Ishikawa (cell line): ENCODE data around the gene COL23A1.

ENCODE experiments used
- CEBPB ChIP-seq: IDR thresholded peaks from 2 replicates; pipeline ENCODE4 v1.6.1; 2012
- CREB1 ChIP-seq: IDR thresholded peaks from 2 replicates; pipeline ENCODE4 v1.6.1; 2012; ENCODE audit warnings: low read depth
- EGR1 ChIP-seq: IDR thresholded peaks from 2 replicates; pipeline ENCODE4 v1.6.1; 2012
- EP300 ChIP-seq: IDR thresholded peaks from 2 replicates; pipeline ENCODE4 v1.6.1; 2012; ENCODE audit warnings: borderline replicate concordance
- FOXM1 ChIP-seq: IDR thresholded peaks from 2 replicates; pipeline ENCODE4 v1.6.1; 2012; ENCODE audit warnings: low read depth, borderline replicate concordance
- MAX ChIP-seq: IDR thresholded peaks from 2 replicates; pipeline ENCODE4 v1.6.1; 2012
- NFIC ChIP-seq: IDR thresholded peaks from 2 replicates; pipeline ENCODE4 v1.6.1; 2012
- RAD21 ChIP-seq: IDR thresholded peaks from 2 replicates; pipeline ENCODE4 v1.6.1; 2012; ENCODE audit warnings: low read depth
- REST ChIP-seq: IDR thresholded peaks from 2 replicates; pipeline ENCODE4 v1.6.1; 2012; ENCODE audit warnings: low read depth, mild to moderate bottlenecking
- TAF1 ChIP-seq: IDR thresholded peaks from 2 replicates; pipeline ENCODE4 v1.6.1; 2012; ENCODE audit warnings: low read depth, mild to moderate bottlenecking
- TCF12 ChIP-seq: IDR thresholded peaks from 2 replicates; pipeline ENCODE4 v1.6.1; 2012; ENCODE audit warnings: low read depth
- TEAD4 ChIP-seq: IDR thresholded peaks from 2 replicates; pipeline ENCODE4 v1.6.1; 2012
- USF1 ChIP-seq: IDR thresholded peaks from 2 replicates; pipeline ENCODE4 v1.6.1; 2012
- YY1 ChIP-seq: IDR thresholded peaks from 2 replicates; pipeline ENCODE4 v1.6.1; 2012; ENCODE audit warnings: low read depth
- ZBTB7A ChIP-seq: IDR thresholded peaks from 2 replicates; pipeline ENCODE4 v1.6.1; 2012; ENCODE audit warnings: low read depth

The COL23A1 gene

GRCh38 chr5:178232920-178233429 is 357.2 kb downstream of the COL23A1 start:
- TF ChIP-seq USF1, result no peak
- no peak for TF ChIP-seq RAD21
- TF ChIP-seq YY1, result no peak
- no peak for TF ChIP-seq REST
- TF ChIP-seq CEBPB, result no peak

- TF ChIP-seq MAX (peak; percentile 69), NFIC (0 out of 2 replicates have a peak, but pooled peaks have one; percentile 29), ZBTB7A (peak; percentile 97), TAF1 (peak; percentile 49; the same call in 1 of the 2 replicates), TCF12 (0 out of 2 replicates have a peak, but pooled peaks have one; percentile 23), REST (no peak), EP300 (no peak; the same call in 1 of the 2 replicates), FOXM1 (no peak), CEBPB (no peak), EGR1 (no peak), CREB1 (no peak), RAD21 (no peak), YY1 (peak; percentile 40; the same call in 1 of the 2 replicates), USF1 (peak; percentile 9; the same call in 1 of the 2 replicates), TEAD4 (no peak)
Observed at GRCh38 chr5:178232124-178232919, 357.9 kb downstream of the COL23A1 start, which contains the start of gene PHYKPL. PHYKPL (minus strand) TSS chr5:178232802; CDS start chr5:178232550, 252 bp downstream.

- TF ChIP-seq EP300, result no peak
- peak; percentile 42; the same call in 1 of the 2 replicates for TF ChIP-seq USF1
Observed at GRCh38 chr5:178231539-178232123, 358.6 kb downstream of the COL23A1 start.

- TF ChIP-seq USF1 (no peak), TEAD4 (no peak), RAD21 (no peak), NFIC (no peak), ZBTB7A (no peak), TAF1 (no peak), FOXM1 (no peak), CEBPB (no peak), MAX (no peak), EP300 (no peak), REST (no peak), CREB1 (no peak), YY1 (no peak), TCF12 (no peak), EGR1 (no peak)
Observed at GRCh38 chr5:178230879-178231538, 359.2 kb downstream of the COL23A1 start.
